T follicular helper cell (primary cell): ENCODE data around the gene CNTFR.

ENCODE experiments used
- DNase-seq: peaks from one replicate; pipeline ENCODE4 v3.0.0-alpha.2; 2020; ENCODE audit warnings: low read depth

CNTFR gene

DNA sequence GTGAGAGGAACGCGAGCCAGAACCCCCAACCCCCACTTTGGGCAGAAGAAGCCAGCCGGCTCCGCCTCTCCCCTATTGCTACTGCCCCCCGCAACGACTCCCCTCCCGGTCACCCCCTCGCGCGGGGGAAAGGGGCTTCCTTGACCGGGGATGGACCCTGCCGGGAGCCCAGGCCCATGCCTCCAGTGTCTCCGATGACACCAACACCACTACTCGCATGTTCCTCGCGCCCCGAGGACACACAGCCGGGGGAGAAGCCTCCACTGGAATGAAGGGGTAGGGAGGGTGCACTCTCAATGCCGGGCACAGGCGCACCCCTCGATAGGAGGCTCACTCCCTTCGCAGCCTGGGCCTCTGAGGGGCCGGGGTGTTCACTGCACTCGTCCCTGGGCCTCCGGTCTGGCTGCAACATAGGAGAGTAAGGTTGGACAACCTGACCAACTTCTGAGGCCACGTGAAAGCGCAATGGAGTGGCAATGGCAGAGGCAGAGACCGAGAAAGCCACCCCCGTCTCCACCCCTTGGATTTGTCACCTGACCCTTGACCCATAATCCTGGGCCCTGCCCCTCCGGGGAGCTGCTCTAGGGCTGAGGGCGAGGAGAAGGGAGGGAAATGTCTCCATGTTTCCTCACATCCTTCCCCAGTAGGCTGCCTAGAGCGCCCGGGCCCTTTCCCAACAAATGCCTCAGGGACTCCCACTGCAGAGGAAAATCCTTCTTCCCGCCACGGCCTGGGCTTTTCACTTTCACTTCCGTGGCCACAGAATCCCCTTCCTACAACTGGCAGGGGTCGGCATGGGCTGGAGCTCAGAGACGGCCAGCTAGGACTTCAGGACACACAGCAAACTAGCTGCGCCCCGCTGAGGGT is 1.1 kb upstream of the CNTFR start:
- no peak for DNase-seq

DNA sequence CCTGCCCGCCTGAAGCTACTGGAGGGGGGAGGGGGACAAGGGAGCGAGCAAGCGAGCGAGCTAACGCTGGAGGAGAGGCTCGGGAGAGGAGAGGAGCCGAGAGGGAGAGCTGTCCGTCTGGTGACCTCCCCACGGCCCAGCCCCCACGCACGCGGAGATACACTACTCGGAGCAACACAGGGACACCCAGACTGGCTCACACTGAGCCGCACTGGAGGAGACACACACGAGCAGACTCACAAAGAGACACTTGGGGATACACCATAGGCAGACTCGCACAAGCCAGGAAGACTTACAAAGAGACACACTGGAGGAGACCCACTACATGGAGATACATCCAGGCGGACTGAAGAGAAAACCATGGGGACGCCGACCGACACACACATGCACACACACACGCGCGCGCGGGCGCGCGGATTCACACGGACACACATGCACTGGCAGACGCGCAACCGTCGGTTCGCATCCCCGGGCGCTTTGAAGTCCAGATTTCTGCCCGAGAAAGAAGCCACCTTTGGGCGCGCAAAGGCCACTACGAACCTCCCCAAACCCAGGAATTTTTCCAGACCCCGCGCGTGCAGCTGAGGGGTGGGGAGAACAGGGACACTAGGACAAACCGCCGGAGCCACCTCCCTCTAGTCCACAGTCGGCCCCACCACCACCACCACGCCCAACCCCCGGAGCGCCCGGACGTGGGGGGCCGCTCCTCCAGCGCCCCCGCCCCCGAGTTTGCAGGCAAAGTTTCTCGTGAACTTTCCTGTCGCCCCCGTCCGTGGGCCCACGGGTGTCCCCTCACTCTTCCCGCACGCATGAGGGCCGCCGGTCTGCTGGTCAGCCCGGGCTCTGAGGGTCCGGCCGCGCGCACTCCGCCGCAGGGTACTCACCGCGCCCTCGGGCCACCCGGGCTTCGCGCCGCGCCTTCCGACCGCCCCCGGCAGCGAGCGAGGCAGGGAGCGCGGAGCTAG is 571 bp downstream of the CNTFR start:
- no peak for DNase-seq

DNA sequence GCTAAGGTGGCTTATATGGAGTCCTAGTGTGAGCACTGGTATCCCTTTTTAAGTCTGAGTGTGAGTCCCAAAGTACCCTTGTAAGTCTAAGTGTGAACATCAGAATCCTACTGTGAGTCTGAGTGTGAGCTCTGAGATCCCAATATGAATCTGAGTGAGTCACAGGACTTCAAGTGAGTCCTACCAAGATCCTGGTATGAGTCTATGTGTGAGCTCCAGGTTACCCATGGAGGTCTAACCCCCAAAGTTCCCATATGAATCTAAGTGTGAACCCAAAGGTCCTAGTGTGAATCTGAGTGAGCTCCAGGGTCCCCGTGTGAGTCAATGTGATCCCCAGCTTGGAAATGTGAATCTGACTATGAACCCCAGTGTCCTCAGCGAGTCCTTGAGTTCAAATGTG is 2.3 kb downstream of the CNTFR start:
- DNase-seq: no peak

DNA sequence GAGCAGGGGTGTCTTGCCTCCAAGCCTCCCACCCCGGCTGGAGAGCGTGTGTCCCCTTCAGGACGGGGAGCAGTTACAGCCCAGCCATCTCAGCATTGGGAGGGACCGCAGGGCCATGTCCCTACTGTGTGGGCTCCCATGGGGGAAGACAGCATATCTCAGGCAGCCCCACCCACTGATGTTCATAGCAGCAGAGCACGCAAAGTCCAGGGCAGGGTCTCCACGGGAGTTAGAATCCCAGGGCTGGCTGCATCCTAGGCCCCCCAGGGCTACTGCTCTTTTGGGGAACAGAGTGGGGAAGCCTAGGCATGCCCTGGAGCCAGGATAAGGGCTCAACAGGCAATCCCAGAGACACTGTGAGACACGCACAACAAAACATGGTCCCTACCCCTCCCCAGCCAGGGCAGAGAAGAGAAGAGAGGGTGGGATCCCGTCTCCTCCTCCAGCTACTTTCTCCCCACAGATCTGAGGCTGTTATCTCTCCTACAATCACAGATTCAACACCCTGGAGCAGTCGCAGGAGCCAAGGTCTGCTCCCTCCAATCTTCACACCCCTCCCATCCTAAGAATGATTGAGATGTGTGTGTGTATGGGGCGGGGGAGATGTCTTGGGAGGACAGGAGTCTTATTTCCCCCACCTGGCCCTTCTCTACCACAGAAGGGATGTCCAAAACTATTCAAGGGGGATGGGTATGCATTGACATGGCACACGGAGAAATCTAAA is 3.4 kb downstream of the CNTFR start:
- DNase-seq: no peak

DNA sequence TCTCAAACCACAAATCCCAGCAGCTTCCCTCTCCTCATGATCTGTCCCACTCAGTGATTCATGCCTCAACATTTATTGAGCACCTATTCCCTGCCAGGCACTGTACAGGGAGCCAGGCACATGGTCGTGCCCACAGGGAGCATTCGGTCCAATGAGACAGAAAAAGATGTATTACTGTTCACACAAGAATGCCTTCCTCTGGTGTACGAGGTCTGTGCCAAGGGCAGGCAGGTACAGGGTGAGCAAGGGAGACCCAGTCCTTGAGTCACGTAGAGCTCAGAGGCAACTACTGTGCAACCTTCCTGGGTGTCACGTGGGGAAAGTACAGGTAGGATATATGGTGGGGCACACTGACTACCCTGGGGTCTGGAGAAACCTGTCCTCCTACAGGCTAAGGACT is 4.6 kb downstream of the CNTFR start:
- no peak for DNase-seq

DNA sequence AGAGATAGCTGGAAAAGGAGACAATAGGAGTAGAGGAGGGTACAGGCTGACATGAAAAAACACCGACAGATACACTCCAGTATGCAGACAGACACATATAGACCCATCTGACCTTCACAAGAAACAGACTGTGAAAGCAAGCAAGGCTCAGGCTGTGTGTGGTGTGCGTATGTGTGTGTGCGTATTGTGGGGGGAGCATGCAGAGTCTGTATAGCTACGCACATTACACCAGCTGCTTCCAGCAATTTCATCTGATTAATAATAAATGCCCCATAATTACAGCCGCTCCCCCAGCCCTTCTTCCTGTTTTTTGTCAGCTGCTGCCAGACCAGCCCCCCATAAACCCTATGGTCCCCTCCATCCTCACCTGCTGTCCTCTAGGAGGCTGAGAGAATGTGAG is 6.7 kb downstream of the CNTFR start:
- DNase-seq: no peak

DNA sequence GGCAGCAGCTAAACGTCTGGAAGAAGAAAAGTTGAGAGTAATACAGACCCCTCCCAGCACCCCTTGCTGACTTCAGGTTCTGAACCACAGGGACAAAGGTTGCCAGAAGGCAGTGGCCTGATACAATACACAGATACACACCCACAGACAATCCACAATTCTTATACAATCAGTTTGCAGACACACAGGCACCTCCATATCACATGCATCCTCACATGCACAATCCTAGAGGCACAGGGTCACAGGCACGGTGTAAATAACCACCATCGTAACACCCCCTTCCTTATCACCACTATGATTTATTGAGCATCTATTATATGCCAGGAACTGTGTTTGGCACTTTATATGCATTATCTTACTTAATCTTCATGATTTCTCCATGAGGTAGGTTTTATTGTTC is 8.2 kb downstream of the CNTFR start:
- DNase-seq: no peak

DNA sequence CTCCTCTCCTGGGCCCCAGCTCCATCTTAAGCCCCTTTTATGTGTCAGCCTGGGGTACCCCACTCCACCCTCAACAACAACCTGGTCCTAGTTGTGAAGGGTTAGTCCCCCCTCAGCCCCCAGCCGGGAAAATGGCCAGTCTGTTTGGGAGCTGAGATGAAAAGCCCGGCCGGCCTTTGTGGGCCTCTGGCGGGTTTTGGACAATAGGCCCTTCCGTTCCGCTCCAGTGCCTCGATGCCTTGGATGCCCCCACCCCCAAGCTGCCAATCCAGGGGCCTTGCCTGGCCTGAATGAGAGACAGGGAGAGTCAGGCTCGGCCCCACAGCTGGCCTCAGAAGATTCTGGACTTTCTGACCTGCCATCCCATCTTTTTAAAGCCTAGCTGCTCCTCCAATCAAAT is 9.2 kb downstream of the CNTFR start:
- no peak for DNase-seq

DNA sequence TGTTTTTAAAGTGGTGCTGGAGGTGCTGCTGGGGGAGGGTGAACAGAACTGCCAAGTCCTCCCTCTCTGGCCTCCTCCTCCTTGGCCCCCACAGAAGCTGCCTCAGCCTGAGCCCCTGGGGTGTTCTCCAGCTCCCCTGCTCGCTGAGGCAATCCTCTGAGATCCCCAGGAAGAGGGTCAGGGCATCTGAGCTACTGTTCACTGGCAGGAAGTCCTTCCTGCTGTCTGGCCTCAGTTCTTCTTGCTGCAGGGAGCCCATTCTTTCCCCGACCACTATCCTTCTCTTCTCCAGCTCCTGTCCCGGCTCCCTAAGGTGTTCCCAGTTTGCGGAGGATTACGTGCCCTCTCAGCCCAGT is 9.7 kb downstream of the CNTFR start:
- DNase-seq: no peak

DNA sequence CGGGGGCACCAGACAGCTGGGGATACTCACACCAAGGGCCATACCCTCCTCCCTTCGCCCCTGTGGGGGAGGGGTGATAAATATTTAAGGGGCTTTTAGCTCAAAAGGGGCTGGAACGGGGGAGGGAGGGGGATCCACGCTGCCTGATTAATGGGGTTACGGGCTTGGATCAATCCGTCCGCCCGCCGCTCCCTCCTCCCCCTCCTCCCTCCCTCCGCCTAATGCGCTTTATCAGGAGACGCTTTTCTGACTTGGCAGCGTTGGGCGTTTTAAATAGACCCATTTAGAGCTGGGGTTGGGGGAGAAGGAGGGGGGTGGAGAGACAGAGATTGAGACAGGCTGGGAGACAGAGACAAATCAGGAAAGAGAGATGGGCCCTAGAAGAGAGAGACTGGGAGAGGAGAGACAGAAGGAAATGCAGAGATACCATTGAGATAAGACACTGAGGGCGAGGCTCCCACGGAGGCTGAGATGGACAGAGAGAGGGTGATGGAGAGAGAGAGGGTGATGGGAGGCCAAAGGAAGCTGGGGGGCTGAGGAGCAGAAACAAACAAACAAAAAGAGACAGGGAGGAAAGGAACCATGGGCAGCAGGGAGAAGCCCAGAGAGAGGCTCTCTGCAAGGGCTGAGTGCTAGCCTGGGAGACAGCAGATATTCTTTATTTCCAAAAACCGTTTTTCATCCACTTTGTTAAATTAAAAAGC is 10.3 kb downstream of the CNTFR start:
- no peak for DNase-seq

DNA sequence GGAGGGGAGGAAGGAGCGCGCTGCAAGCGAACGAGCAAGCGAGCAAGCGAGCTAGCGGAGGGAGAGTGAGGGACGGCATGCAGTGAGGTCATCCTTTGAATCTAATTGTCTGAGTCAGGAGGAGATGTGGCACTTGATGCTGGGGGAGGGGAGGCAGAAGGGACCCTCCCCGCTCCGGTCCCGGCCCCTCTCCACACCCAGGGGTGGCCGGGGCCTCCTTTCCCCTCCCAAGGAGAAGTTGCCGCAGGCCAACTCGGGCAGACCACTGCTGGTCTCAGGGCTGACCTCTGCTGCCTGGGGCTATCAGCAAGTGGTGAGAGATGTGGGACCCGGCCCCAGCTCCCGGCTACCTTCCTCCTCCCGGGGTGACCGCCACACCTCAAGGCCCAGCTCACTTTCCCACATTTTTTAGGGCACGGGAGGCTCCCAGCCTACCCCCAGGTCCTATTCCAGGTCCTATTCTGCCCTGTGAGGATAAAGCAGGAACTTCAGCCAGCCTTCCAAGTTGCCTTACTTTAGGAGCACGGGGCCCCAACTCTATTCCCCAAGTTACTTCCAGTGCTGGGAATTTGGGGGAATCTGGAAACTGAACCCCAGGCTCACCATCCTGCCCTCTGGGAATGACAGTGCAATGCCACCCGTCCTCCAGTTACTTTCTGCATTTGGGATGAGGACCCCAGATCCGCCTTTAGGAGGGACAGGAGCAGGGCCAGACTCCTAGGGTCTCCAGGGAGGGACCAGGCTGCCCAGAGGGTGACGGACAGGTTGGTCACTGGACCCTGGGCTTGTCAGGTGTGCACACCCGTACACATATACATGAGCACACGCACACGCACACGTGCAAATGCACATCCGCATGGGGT is 11.1 kb downstream of the CNTFR start:
- DNase-seq: no peak

DNA sequence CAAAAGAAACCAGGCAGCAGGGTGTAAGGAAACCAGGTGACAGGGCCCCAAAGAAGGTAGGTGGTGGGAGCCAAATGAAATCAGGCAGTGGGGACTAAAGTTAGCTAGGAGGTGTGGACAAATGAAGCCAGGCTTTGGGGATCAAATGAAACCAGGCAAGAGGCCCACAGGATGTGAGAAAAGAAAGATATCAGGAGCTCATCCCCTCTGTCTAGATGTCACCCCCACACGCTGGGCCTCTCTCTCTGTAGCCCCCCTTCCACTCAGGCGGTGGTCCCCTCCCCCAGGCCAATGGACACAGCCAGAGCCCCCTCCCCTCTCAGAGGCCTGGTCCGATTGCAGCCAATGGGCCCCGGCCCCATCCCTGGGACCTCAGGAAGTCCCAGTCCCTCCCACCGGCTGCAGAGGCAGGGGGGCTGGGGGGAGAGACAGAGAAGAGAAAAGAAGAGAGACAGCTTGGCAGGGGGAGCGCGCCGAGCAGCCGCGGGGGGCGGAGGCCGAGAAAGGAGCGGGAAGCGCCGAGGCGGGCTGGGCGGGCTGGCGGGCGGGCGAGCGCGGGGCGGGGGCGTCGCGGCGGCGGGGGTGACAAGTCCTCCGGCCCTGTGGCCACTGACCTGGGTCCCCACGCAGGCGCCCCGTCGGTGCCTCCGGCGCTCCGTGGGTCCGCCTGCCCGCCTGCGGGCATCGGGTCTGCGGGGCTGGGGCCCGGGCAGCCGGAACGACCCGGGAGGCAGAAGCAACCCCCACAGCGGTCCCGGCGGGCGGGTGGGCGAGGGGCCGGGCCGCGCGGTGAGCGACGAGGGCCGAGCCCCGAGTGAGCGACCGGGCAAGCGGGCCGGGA is 11.9 kb downstream of the CNTFR start:
- DNase-seq: no peak

DNA sequence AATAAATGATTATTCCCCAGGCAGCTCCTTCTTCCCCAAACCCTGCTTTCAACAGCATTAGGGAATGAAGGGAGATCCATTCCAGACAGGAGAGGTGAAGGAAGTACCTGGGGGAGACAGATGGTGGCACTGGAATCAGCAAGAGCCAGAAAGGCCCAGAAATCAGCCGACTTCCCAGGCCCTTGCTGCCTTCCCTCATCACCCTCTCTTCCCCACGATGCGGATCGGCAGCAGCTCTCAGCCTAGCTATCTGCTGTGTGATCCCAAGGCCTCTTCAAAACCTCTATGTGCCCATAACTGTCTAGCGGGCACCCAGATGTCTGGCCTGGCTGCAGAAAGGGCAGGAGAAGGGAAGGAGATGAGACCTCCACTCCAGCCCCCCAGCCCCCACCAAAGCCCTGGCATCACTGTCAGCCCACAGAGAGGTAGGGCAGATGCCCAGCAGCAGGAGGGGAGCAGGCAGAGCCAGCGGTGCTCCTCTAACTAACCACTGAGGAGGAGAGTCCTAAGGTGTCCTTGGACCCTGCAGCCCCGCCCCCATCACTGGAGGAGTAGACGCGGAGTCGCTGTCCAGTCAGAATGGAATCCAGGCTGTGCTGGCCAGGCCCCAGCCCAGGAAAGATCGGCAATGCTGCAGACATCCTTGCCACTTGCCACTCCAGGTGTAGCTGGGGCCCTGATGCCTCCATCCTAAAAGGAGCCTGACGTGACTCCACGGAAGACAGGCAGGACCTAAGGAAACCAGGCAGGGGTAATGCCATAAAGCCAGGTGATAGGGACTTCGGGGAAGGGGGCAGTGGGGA is 12.7 kb downstream of the CNTFR start:
- no peak for DNase-seq

DNA sequence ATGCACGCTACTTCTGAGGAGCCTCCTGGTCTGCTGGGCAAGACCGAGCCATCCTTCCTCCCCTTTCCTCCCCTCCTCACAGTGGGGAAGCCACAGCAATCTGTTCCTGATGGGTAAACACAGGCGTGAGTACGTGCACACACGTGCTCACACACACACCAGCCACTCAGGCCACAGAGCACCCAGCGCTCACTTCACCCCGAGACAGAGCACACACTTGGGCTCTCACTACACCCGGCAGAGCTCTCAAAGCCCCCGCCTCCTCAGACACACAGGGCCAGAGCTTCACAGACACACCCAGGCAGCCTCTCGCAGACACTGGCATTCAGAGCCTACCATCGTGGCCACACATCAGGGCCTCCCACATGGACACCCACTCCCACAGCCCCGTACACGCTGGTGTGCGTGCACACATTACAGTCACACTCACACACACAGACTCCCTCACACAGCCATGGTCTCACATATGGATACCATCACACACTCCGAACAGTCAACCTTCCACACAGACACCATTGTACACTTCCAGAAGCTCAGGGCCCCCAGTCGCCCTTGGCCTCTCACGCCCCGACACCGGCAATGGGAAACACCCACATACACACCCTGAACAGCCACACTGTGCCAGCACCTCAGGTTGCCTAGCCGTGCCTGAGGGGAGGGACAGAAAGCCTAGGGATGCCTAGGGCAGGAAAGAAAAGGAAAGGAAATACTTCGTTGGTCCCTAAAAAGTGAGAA is 13.5 kb downstream of the CNTFR start:
- DNase-seq: no peak

DNA sequence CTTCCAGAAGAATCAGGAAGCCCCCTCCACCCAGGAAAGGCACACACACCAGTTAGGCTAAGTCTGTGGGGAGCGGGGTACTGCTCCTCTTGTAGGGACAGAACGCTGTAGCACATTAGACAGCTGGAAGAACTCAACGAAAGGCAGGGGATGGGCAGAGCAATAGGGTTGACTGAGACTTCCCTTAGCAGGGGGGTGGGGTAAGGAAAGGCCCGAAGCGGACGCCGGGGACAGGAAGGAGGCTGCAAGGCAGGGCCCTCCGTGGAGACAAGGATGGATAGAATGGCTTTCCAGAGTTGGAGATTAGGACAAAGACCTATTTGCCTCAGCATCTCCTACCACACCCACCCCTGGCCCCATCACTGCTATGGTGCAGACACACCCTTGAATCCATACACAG is 14.3 kb downstream of the CNTFR start:
- no peak for DNase-seq

DNA sequence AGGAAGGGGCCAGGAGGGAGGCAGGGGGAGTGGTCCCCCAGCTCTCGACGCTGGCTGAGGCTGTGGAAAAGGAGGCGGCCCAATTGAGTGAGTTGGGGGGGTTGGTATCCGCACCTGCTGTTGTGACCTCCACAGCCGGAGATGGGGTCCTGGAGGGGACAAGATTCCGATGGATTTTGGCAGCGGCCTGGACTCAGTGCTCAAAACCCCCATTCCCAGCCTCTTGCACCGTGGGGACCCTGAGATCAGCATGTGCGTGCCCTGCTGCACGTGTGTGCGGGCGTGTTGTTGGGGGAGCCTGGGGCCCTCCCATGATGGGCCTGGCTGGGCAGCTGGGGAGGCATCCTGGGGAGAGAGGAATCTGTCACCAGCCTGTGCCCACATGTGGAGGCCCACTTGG is 15.0 kb downstream of the CNTFR start:
- DNase-seq: no peak

DNA sequence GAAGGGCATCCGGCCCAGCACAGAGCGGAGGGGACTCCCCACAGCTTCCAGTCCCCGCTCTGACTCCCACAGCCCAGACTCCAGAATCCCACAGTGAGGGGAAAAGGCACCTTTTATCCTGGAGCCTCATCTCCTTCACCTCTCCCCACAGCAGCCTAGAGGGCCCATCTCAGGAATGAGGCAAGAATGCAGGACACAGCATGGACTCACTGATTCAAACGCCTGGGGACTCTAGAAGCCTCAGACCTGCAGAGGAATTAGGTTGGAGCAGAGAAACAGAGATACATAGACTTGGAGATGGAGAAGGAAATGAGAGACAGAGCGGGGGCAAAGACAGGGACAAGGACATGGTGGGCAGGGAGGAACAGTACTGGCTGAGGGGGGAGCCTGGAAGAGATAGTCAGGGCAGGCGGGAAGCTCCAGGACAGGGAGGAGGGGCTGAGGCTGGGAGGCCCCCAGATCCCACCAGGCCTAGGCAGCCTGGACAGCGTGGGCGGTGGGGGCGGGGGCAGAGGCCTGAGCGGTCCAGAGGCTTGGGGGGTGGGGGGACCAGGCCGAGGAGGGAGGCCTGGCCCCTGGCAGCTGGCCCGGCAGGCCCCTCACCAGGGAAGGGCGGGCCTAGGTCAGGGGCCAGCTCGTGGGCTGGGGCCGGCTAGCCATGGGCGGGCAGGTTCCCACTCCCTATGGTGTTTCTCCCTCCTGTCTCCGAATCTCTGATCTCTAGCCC is 15.8 kb downstream of the CNTFR start:
- DNase-seq: no peak

DNA sequence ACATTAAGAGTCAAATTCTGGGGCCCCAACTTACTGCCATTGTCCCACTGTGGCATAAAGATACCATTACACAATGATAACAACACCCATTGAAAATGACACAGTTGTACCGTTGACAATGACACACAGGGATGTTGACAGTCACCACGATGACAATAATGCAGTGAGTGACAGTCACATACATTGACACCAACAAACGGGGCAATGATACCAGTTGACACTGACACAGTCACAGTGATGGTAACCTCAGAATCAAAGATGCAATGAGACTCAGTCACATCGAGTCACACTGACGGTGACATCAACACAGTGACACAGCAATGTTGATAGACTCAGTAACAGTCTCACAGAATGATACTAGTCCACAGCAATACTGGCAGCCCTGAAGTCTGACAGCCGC is 16.9 kb downstream of the CNTFR start:
- DNase-seq: no peak
